B cell (primary cell): ENCODE measurements around the gene BACH2. TPM values are rescaled to one million over a fixed set of nuclear protein-coding genes. Genes with fewer than 3 reads are reported as not detected.

Experiments
- ATAC-seq: fragments of 200-7000 bp; cut with Tn5 transposase; one replicate; pipeline ENCODE4 v1.10.0; 2021; ENCODE audit warnings: low read depth, mild to moderate bottlenecking, moderate number of reproducible peaks, moderate library complexity
- CTCF ChIA-PET: fragments of 350-600 bp; sonication (Branson Sonifier 250); formaldehyde crosslinking; loops from one replicate; lab custom pipeline; 2021; ENCODE audit warnings: antibody characterized with exemption, inconsistent platforms; lab: Charles Lee
- POLR2A ChIA-PET: fragments of 350-600 bp; sonication (Branson Sonifier 250); formaldehyde crosslinking; loops from one replicate; lab custom pipeline; 2021; ENCODE audit warnings: antibody characterized with exemption; lab: Charles Lee
- DNase-seq: peaks from one replicate; pipeline ENCODE4 v3.0.0; 2013
- H2AFZ ChIP-seq: 2 replicates; pipeline ENCODE4 v1.6.1; 2012; ENCODE audit warnings: mild to moderate bottlenecking, low read depth, low read length; ENCODE audit not compliant: insufficient read depth, poor library complexity, severe bottlenecking
- H3K27ac ChIP-seq, 2 donors: 1 replicate in 1 of 2; 2 replicates in 1 of 2; pipeline ENCODE4 v1.5.1; 2012 to 2013; ENCODE audit warnings: low read length in 2 of 2, mild to moderate bottlenecking in 2 of 2, moderate library complexity in 1 of 2
- H3K27me3 ChIP-seq, 4 experiments: fragments of 200-600 bp in 1 of 4; sonication (generic) in 1 of 4; replicated peaks in 1 of 4; 1 replicate in 2 of 4; 2 replicates in 2 of 4; pipeline versions ENCODE4 v1.6.1 to v1.7.0; 2013 to 2016; ENCODE audit warnings: low read length in 3 of 4, mild to moderate bottlenecking in 2 of 4, mixed read lengths in 1 of 4, moderate library complexity in 1 of 4; ENCODE audit not compliant: insufficient read depth in 4 of 4, control insufficient read depth in 3 of 4; ENCODE audit errors: control extremely low read depth in 1 of 4
- H3K36me3 ChIP-seq, 2 experiments: replicated peaks in 1 of 2; 1 replicate in 1 of 2; 2 replicates in 1 of 2; pipeline versions ENCODE4 v1.6.1 to v1.7.1; 2013; ENCODE audit warnings: low read length in 1 of 2; ENCODE audit not compliant: insufficient read depth in 2 of 2, control insufficient read depth in 1 of 2; ENCODE audit errors: control extremely low read depth in 1 of 2, extremely low read depth in 1 of 2
- H3K4me1 ChIP-seq, 2 donors: fragments of 200-600 bp in 1 of 2; sonication (generic) in 1 of 2; 1 replicate in 1 of 2; 2 replicates in 1 of 2; pipeline versions ENCODE4 v1.5.1 to v1.6.1; 2013 to 2017; ENCODE audit warnings: low read length in 2 of 2; ENCODE audit not compliant: control insufficient read depth in 2 of 2, insufficient read depth in 2 of 2
- H3K4me2 ChIP-seq: replicated peaks from 2 replicates; pipeline ENCODE3; 2012; ENCODE audit warnings: mild to moderate bottlenecking, low read depth, low read length; ENCODE audit not compliant: poor library complexity, severe bottlenecking
- H3K4me3 ChIP-seq, 5 experiments: fragments of 200-600 bp in 1 of 5; sonication (generic) in 1 of 5; 1 replicate in 3 of 5; 2 replicates in 2 of 5; pipeline versions ENCODE4 v1.5.1 to v1.7.0; 2011 to 2016; ENCODE audit warnings: low read length in 4 of 5, mild to moderate bottlenecking in 4 of 5, low read depth in 2 of 5, control low read depth in 1 of 5, moderate library complexity in 1 of 5; ENCODE audit not compliant: insufficient read depth in 1 of 5; ENCODE audit errors: control extremely low read depth in 1 of 5, extremely low read depth in 1 of 5
- H3K79me2 ChIP-seq: fragments of 200-600 bp; sonication (generic); one replicate; pipeline ENCODE4 v1.6.0; 2016; ENCODE audit warnings: low read length; ENCODE audit not compliant: control insufficient read depth, insufficient read depth
- H3K9ac ChIP-seq: fragments of 200-600 bp; sonication (generic); 2 replicates; pipeline ENCODE4 v1.6.1; 2017; ENCODE audit warnings: mild to moderate bottlenecking, low read length, moderate library complexity
- H3K9me3 ChIP-seq, 3 donors: one replicate each; pipeline versions ENCODE4 v1.6.1 to v1.7.1; 2013; ENCODE audit warnings: low read length in 2 of 3; ENCODE audit not compliant: control insufficient read depth in 2 of 3, insufficient read depth in 1 of 3; ENCODE audit errors: control extremely low read depth in 1 of 3
- H4K20me1 ChIP-seq: 2 replicates; pipeline ENCODE4 v1.6.0; 2012; ENCODE audit warnings: mild to moderate bottlenecking, low read length; ENCODE audit not compliant: insufficient read depth, control insufficient read depth, poor library complexity, severe bottlenecking
- H3K27ac Mint-ChIP-seq: one replicate; pipeline ENCODE4 v1.8.0; 2021; ENCODE audit warnings: mixed read lengths
- H3K27me3 Mint-ChIP-seq: one replicate; pipeline ENCODE4 v1.8.0; 2021; ENCODE audit warnings: mixed read lengths
- H3K4me1 Mint-ChIP-seq: one replicate; pipeline ENCODE4 v1.8.0; 2021; ENCODE audit warnings: mixed read lengths
- H3K4me3 Mint-ChIP-seq: one replicate; pipeline ENCODE4 v1.8.0; 2021; ENCODE audit warnings: mixed read lengths
- H3K9me3 Mint-ChIP-seq: one replicate; pipeline ENCODE4 v1.8.0; 2022; ENCODE audit warnings: mixed read lengths; ENCODE audit not compliant: insufficient read depth
- EZH2 ChIP-seq: IDR thresholded peaks from 2 replicates; pipeline ENCODE4 v1.6.1; 2012; ENCODE audit warnings: borderline replicate concordance, low read depth, mild to moderate bottlenecking, moderate library complexity, low read length; ENCODE audit not compliant: insufficient read depth, poor library complexity, severe bottlenecking
- WGBS: methylation state at CpG from one replicate; pipeline ENCODE4 v1.1.5; 2013; ENCODE audit warnings: missing lambda C conversion rate; ENCODE audit not compliant: insufficient coverage; 5-methylcytosine and 5-hydroxymethylcytosine counted together
- intact Hi-C: fragments of 100-400 bp; cut with micrococcal nuclease; formaldehyde crosslinking; loops from one replicate; pipeline ENCODE4 v1.10.0; 2022
- polyA plus RNA-seq: library from polyadenylated mRNA; depleted of rRNA; stranded (reverse); fragments of >200 nt; gene quantifications from 2 replicates; pipeline ENCODE4 v1.2.3, GENCODE V29; 2012
- total RNA-seq, 2 donors: library from RNA; stranded (reverse); fragments of 120-200 nt in 1 of 2; gene quantifications; 1 replicate in 1 of 2; 2 replicates in 1 of 2; pipeline versions ENCODE4 v1.2.3 to v1.2.4, GENCODE V29; 2013 to 2022
- TF ChIP-seq, protein P1 (sequence below): fragments of 200-600 bp; IDR thresholded peaks from one replicate; pipeline ENCODE4 v1.8.0; 2022; ENCODE audit warnings: antibody characterized with exemption, mild to moderate bottlenecking

BACH2 gene
- total and polyA plus RNA-seq, 2 donors (not counting 1 experiment from before 2014, with no cell fraction given): 41.1 to 235 TPM

DNA sequence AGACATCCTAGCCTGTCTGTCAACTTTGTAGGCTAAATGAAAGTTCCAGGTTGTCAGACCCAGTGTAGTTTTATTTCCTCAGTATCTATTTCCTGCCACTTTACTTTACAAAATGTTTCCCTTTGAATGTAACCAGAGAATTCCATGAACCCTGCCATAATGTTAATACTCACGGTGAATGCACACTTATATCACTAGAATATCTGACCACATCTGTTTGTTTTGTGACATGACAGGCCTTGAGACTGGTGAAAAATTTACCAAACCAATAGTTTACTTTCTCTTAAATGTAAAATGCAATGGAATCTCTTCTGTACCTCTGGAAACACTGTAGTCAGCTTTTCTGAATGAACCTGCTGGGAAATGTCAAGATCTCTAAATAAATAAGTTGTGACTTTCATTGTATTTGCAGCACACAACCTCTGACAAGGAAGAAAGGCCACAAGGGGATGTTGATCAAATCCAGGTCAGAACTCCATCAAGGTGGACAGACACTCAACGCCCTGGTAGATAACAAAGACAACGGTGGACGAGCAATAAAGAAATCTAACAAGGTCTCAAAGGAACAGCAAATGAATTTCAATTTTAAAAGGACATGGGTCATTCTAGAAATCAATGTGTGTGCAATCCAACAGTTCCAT, 59.2 kb downstream of the BACH2 start:
- Histone ChIP-seq H3K4me2 (no peak overlapping the region), H3K27ac (peak overlapping the region in 1 of 2 donors; percentile 32), H3K36me3 (peaks cover 9 to 43% of the 10 kb centered on the region in 2 experiments), H3K9me3 (no peaks in the 10 kb centered on the region), H3K79me2 (peaks cover 94% of the 10 kb centered on the region), H2AFZ (no peak overlapping the region), H3K4me3 (no peak overlapping the region), H3K9ac (no peak overlapping the region), H3K4me1 (peaks cover 36 to 43% of the 10 kb centered on the region in 2 donors), H4K20me1 (peaks cover 74% of the 10 kb centered on the region), H3K27me3 (no peaks in the 10 kb centered on the region)
- Mint-ChIP-seq H3K4me1 (peaks cover 65% of the 10 kb centered on the region), H3K4me3 (no peak overlapping the region), H3K27ac (no peak overlapping the region), H3K9me3 (no peaks in the 10 kb centered on the region), H3K27me3 (no peaks in the 10 kb centered on the region)
- DNase-seq (no peak), ATAC-seq (no peak)
- ChIA-PET POLR2A (no interaction called here), CTCF (interaction anchor here (1.5 kb wide), 1 partner anchor 297 kb away, joined by 6 read pairs; no protein-coding TSS in a partner anchor)
- 100% methylated on average over 3 of the region's 4 CpGs for WGBS
- intact Hi-C loops: loop anchor here (5.0 kb wide), 1 partner anchor 35 kb away; no protein-coding TSS in a partner anchor
- no peak for TF ChIP-seq EZH2
- TF ChIP-seq, protein P1, sequence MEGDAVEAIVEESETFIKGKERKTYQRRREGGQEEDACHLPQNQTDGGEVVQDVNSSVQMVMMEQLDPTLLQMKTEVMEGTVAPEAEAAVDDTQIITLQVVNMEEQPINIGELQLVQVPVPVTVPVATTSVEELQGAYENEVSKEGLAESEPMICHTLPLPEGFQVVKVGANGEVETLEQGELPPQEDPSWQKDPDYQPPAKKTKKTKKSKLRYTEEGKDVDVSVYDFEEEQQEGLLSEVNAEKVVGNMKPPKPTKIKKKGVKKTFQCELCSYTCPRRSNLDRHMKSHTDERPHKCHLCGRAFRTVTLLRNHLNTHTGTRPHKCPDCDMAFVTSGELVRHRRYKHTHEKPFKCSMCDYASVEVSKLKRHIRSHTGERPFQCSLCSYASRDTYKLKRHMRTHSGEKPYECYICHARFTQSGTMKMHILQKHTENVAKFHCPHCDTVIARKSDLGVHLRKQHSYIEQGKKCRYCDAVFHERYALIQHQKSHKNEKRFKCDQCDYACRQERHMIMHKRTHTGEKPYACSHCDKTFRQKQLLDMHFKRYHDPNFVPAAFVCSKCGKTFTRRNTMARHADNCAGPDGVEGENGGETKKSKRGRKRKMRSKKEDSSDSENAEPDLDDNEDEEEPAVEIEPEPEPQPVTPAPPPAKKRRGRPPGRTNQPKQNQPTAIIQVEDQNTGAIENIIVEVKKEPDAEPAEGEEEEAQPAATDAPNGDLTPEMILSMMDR: no peak

DNA sequence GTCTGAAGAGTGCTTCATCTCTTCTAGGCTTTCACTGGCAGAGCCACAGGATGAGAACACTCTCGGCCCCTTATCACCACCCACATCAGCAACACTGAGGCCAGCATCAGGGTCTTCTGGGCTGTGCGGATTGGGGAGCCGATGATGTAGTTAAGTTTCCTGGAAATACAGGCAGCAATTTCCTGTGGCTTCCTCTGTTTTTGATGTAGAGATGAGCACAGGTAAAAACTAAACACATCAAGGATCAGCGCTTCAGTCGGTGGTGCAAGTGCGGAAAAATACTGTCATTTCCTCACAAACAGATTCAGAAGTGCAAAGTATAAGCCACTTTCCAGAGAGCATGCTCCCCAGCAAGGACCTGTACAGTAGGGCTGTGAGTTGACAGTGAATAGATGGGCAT, 62.6 kb downstream of the BACH2 start:
- H3K9me3 ChIP-seq: no peaks in the 10 kb centered on the region
- CTCF ChIA-PET: interaction anchor here (0.5 kb wide), 1 partner anchor 15 kb away, joined by 3 read pairs; no protein-coding TSS in a partner anchor
- H3K27me3 ChIP-seq: no peaks in the 10 kb centered on the region
- no peak overlapping the region for H3K4me3 ChIP-seq
- POLR2A ChIA-PET: no interaction called here
- no peaks in the 10 kb centered on the region for H3K27me3 Mint-ChIP-seq
- peaks cover 88% of the 10 kb centered on the region for H4K20me1 ChIP-seq
- peaks cover 70% of the 10 kb centered on the region for H3K4me1 Mint-ChIP-seq
- no peaks in the 10 kb centered on the region for H3K9me3 Mint-ChIP-seq
- no peak overlapping the region for H3K4me2 ChIP-seq
- H3K79me2 ChIP-seq: peaks cover 100% of the 10 kb centered on the region
- peaks cover 4 to 53% of the 10 kb centered on the region in 2 experiments for H3K36me3 ChIP-seq
- no peak overlapping the region for H3K4me3 Mint-ChIP-seq
- ATAC-seq: no peak
- H3K27ac ChIP-seq: peak overlapping the region in 1 of 2 donors; percentile 63
- 72% methylated on average over 2 of the region's 6 CpGs for WGBS
- H3K4me1 ChIP-seq: peaks cover 44 to 55% of the 10 kb centered on the region in 2 donors
- DNase-seq: no peak
- TF ChIP-seq EZH2: no peak
- TF ChIP-seq, protein P1: no peak
- no peak overlapping the region for H2AFZ ChIP-seq
- peak overlapping the region; percentile 34 for H3K27ac Mint-ChIP-seq
- H3K9ac ChIP-seq: no peak overlapping the region
- intact Hi-C loops: no loop called here
